PC-9 (cell line): ENCODE data around the gene ESRP2. TPM values are rescaled to one million over a fixed set of nuclear protein-coding genes. Genes with fewer than 3 reads are reported as not detected.

Source experiments
- BruUV-seq: library from RNA; stranded (reverse); fragments of 400-500 nt; replicated peaks from 2 replicates; lab custom pipeline; 2021; lab: Mats Ljungman, UMichigan
- CTCF ChIA-PET: fragments of 300-600 bp; sonication (Branson Sonifier 250); formaldehyde crosslinking; loops from one replicate; lab custom pipeline; 2022; ENCODE audit warnings: antibody characterized with exemption; lab: Charles Lee
- POLR2A ChIA-PET: fragments of 300-600 bp; sonication (Branson Sonifier 250); formaldehyde crosslinking; loops from one replicate; lab custom pipeline; 2022; ENCODE audit warnings: antibody characterized with exemption; ENCODE audit not compliant: unreplicated experiment; lab: Charles Lee
- DNase-seq, 2 experiments: peaks; one replicate each; pipeline versions ENCODE4 v3.0.0 to v3.0.0-alpha.2; 2015 to 2022; ENCODE audit warnings: mixed read lengths in 1 of 2
- H2AFZ ChIP-seq: fragments of 200-600 bp; sonication (generic); 2 replicates; pipeline ENCODE4 v1.8.1; 2017; ENCODE audit warnings: antibody characterized with exemption
- H3F3A ChIP-seq: fragments of 200-600 bp; sonication (generic); 2 replicates; pipeline ENCODE4 v1.8.1; 2017; ENCODE audit warnings: antibody characterized with exemption, mild to moderate bottlenecking, low read depth; ENCODE audit not compliant: insufficient read depth
- H3K27ac ChIP-seq: fragments of 200-600 bp; sonication (generic); 2 replicates; pipeline ENCODE4 v1.6.1; 2016; ENCODE audit warnings: mixed run types
- H3K27me3 ChIP-seq: fragments of 200-600 bp; sonication (generic); 2 replicates; pipeline ENCODE4 v1.6.1; 2016; ENCODE audit warnings: low read depth, mixed run types; ENCODE audit not compliant: insufficient read depth
- H3K36me3 ChIP-seq: fragments of 200-600 bp; sonication (generic); 2 replicates; pipeline ENCODE4 v1.6.1; 2016; ENCODE audit warnings: low read depth, mixed run types
- H3K4me1 ChIP-seq: fragments of 200-600 bp; sonication (generic); replicated peaks from 2 replicates; pipeline ENCODE4 v1.6.1; 2016; ENCODE audit warnings: mixed run types; ENCODE audit not compliant: insufficient read depth
- H3K4me2 ChIP-seq: fragments of 200-600 bp; sonication (generic); 2 replicates; pipeline ENCODE4 v1.6.1; 2017; ENCODE audit warnings: mixed run types
- H3K4me3 ChIP-seq: fragments of 200-600 bp; sonication (generic); 2 replicates; pipeline ENCODE4 v1.6.1; 2016; ENCODE audit warnings: mixed run types
- H3K79me2 ChIP-seq: fragments of 200-600 bp; sonication (generic); 2 replicates; pipeline ENCODE4 v1.6.1; 2017; ENCODE audit warnings: low read depth, mixed run types
- H3K9me2 ChIP-seq: fragments of 200-600 bp; sonication (generic); 2 replicates; pipeline ENCODE4 v1.8.1; 2017; ENCODE audit warnings: mild to moderate bottlenecking; ENCODE audit not compliant: insufficient read depth
- H3K9me3 ChIP-seq: fragments of 200-600 bp; sonication (generic); 2 replicates; pipeline ENCODE4 v1.8.1; 2016; ENCODE audit warnings: low read depth; ENCODE audit not compliant: insufficient read depth
- H4K20me1 ChIP-seq: fragments of 200-600 bp; sonication (generic); 2 replicates; pipeline ENCODE4 v1.8.1; 2017; ENCODE audit not compliant: insufficient read depth
- CTCF ChIP-seq: fragments of 200-600 bp; sonication (generic); conservative IDR thresholded peaks from 2 replicates; pipeline ENCODE4 v1.6.1; 2017; ENCODE audit warnings: mixed run types, antibody characterized with exemption, mild to moderate bottlenecking, moderate library complexity
- EZH2 ChIP-seq: fragments of 200-600 bp; sonication (generic); IDR thresholded peaks from 2 replicates; pipeline ENCODE4 v1.8.0; 2017; ENCODE audit warnings: antibody characterized with exemption, low read depth
- intact Hi-C: fragments of 100-400 bp; cut with micrococcal nuclease; formaldehyde crosslinking; loops from one replicate; pipeline ENCODE4 v1.10.0; 2022; ENCODE audit not compliant: unreplicated experiment
- total RNA-seq: library from RNA; stranded (reverse); gene quantifications from 2 replicates; pipeline ENCODE4 v1.2.3, GENCODE V29; 2021

ESRP2 gene
- total RNA-seq, 1 experiment from 2014 or later, result 45.0 TPM

DNA sequence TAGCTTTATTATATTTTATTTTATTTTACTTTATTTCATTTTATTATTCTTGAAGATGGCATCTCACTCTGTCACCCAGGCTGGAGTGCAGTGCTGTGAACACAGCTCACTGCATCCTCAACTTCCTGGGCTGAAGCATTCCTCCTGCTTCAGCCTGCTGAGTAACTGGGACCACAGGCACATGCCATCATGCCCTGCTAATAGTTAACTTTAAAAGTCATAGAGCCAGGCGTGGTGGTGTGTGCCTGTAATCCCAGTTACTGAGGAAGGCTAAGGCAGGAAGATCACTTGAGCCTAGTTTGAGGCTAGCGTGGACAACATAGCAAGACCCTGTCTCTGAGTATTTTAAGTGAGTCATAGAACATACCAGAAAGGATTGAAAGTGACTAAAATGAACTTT is 38.7 kb downstream of the ESRP2 start:
- Histone ChIP-seq H3K27me3 (no peaks in the 10 kb centered on the region), H3K9me2 (no peaks in the 10 kb centered on the region), H3K4me3 (no peak overlapping the region), H3K4me2 (no peak overlapping the region), H3K79me2 (no peaks in the 10 kb centered on the region), H3K36me3 (no peaks in the 10 kb centered on the region), H3K9me3 (no peaks in the 10 kb centered on the region), H3K27ac (no peak overlapping the region), H3K4me1 (peaks cover 17% of the 10 kb centered on the region), H3F3A (peaks cover 16% of the 10 kb centered on the region), H2AFZ (no peak overlapping the region), H4K20me1 (peaks cover 4% of the 10 kb centered on the region; the same call in 1 of the 2 replicates)
- ChIA-PET CTCF (no interaction called here), POLR2A (no interaction called here)
- DNase-seq, result no peak
- no peak for TF ChIP-seq CTCF
- intact Hi-C loops, result no loop called here
- no TSS peak for BruUV-seq

DNA sequence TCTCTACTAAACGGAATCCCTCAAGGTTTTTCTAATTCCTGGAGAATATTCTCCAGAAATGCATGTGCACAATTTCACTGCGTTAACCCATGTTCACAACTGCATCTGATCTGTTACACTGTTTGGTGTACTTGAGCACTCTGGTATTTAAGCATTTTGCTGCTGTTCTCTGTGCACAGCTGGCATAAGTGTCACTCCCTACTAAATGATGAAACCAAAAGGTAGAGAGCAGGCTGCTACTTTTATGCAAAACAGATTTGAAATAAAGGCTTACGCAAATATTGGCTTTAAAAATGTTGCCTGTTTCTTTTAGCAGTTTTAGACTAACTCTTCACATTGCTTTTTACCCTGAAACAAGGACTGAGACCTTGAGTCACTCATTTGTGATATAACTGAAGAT is 41.7 kb downstream of the ESRP2 start:
- Histone ChIP-seq H3K36me3 (peaks cover 5% of the 10 kb centered on the region; the same call in 1 of the 2 replicates), H3K79me2 (no peaks in the 10 kb centered on the region), H3K4me1 (no peaks in the 10 kb centered on the region), H2AFZ (no peak overlapping the region), H3K27me3 (no peaks in the 10 kb centered on the region), H3K9me3 (no peaks in the 10 kb centered on the region), H3K4me3 (no peak overlapping the region), H3K4me2 (no peak overlapping the region), H4K20me1 (no peaks in the 10 kb centered on the region), H3K27ac (no peak overlapping the region), H3F3A (peaks cover under 1% of the 10 kb centered on the region; the same call in 1 of the 2 replicates), H3K9me2 (no peaks in the 10 kb centered on the region)
- POLR2A ChIA-PET, result no interaction called here
- no TSS peak for BruUV-seq
- intact Hi-C loops, result no loop called here
- TF ChIP-seq CTCF, result no peak
- TF ChIP-seq EZH2, result no peak
- DNase-seq, result no peak
- CTCF ChIA-PET, result no interaction called here

- H3K9me2 ChIP-seq, result no peaks in the 10 kb centered on the region
- no peaks in the 10 kb centered on the region for H3K9me3 ChIP-seq
- no peak overlapping the region for H3K4me3 ChIP-seq
- H4K20me1 ChIP-seq, result no peaks in the 10 kb centered on the region
- CTCF ChIA-PET, result no interaction called here
- no peak overlapping the region for H2AFZ ChIP-seq
- H3K79me2 ChIP-seq, result no peaks in the 10 kb centered on the region
- H3K27me3 ChIP-seq, result no peaks in the 10 kb centered on the region
- POLR2A ChIA-PET, result no interaction called here
- no peaks in the 10 kb centered on the region for H3F3A ChIP-seq
- H3K4me2 ChIP-seq, result no peak overlapping the region
- no peaks in the 10 kb centered on the region for H3K4me1 ChIP-seq
- BruUV-seq, result no TSS peak
- DNase-seq, result no peak
- H3K27ac ChIP-seq, result no peak overlapping the region
- intact Hi-C loops, result no loop called here
- H3K36me3 ChIP-seq, result peaks cover 5% of the 10 kb centered on the region; the same call in 1 of the 2 replicates
- TF ChIP-seq CTCF (no peak), EZH2 (no peak)
These were observed 45.0 kb downstream of the ESRP2 start for GRCh38 chr16:68190736-68191510.
